MM.1S (cell line): ENCODE data around the gene C13orf46.

Experiments used
- DNase-seq: peaks from one replicate; pipeline ENCODE4 v3.0.0-alpha.2; 2015
- H2AFZ ChIP-seq: fragments of 300-600 bp; sonication (generic); 2 replicates; pipeline ENCODE4 v1.6.0; 2016; ENCODE audit warnings: antibody characterized with exemption, low read length
- H3F3A ChIP-seq: fragments of 300-600 bp; sonication (generic); 2 replicates; pipeline ENCODE4 v1.6.1; 2016; ENCODE audit warnings: mild to moderate bottlenecking, antibody characterized with exemption, low read length, moderate library complexity, mixed read lengths; ENCODE audit not compliant: insufficient read depth
- H3K27ac ChIP-seq: fragments of 300-600 bp; sonication (generic); 2 replicates; pipeline ENCODE4 v1.5.1; 2016; ENCODE audit warnings: mild to moderate bottlenecking, low read length
- H3K27me3 ChIP-seq: fragments of 300-600 bp; sonication (generic); replicated peaks from 2 replicates; pipeline ENCODE4 v1.6.0; 2016; ENCODE audit warnings: low read length; ENCODE audit not compliant: insufficient read depth
- H3K36me3 ChIP-seq: fragments of 300-600 bp; sonication (generic); replicated peaks from 2 replicates; pipeline ENCODE4 v1.6.1; 2016; ENCODE audit warnings: mild to moderate bottlenecking, low read length, mixed read lengths; ENCODE audit not compliant: insufficient read depth
- H3K4me1 ChIP-seq: fragments of 300-600 bp; sonication (generic); 2 replicates; pipeline ENCODE4 v1.6.1; 2016; ENCODE audit warnings: low read length, mixed read lengths
- H3K4me2 ChIP-seq: fragments of 300-600 bp; sonication (generic); 2 replicates; pipeline ENCODE4 v1.6.0; 2016; ENCODE audit warnings: low read depth, low read length
- H3K4me3 ChIP-seq: fragments of 300-600 bp; sonication (generic); 2 replicates; pipeline ENCODE4 v1.5.1; 2016; ENCODE audit warnings: low read length, mixed read lengths
- H3K79me2 ChIP-seq: fragments of 300-600 bp; sonication (generic); 2 replicates; pipeline ENCODE4 v1.6.1; 2016; ENCODE audit warnings: mixed run types, low read length, mixed read lengths
- H3K9ac ChIP-seq: fragments of 300-600 bp; sonication (generic); 2 replicates; pipeline ENCODE4 v1.6.1; 2016; ENCODE audit warnings: low read length, mixed read lengths
- H3K9me2 ChIP-seq: fragments of 300-600 bp; sonication (generic); replicated peaks from 2 replicates; pipeline ENCODE4 v1.6.1; 2016; ENCODE audit warnings: mild to moderate bottlenecking, low read length, mixed read lengths; ENCODE audit not compliant: insufficient read depth
- H3K9me3 ChIP-seq: fragments of 300-600 bp; sonication (generic); replicated peaks from 2 replicates; pipeline ENCODE4 v1.6.1; 2016; ENCODE audit warnings: mild to moderate bottlenecking, low read length, mixed read lengths; ENCODE audit not compliant: insufficient read depth
- H4K20me1 ChIP-seq: fragments of 300-600 bp; sonication (generic); 2 replicates; pipeline ENCODE4 v1.6.1; 2016; ENCODE audit warnings: mild to moderate bottlenecking, low read length, moderate library complexity, mixed read lengths; ENCODE audit not compliant: insufficient read depth
- EZH2 ChIP-seq: fragments of 300-600 bp; sonication (generic); optimal IDR thresholded peaks from 2 replicates; pipeline ENCODE3; 2017; ENCODE audit warnings: low read depth, mild to moderate bottlenecking, antibody characterized with exemption, low read length, mixed read lengths
- EZH2phosphoT487 ChIP-seq: fragments of 300-600 bp; sonication (generic); IDR thresholded peaks from 2 replicates; pipeline ENCODE4 v1.6.1; 2018; ENCODE audit warnings: antibody characterized with exemption, low read length
- TF ChIP-seq, protein P1 (sequence below): fragments of 300-600 bp; sonication (generic); IDR thresholded peaks from 2 replicates; pipeline ENCODE4 v1.5.1; 2016; ENCODE audit warnings: antibody characterized with exemption, low read length, mixed read lengths

The C13orf46 gene

DNA sequence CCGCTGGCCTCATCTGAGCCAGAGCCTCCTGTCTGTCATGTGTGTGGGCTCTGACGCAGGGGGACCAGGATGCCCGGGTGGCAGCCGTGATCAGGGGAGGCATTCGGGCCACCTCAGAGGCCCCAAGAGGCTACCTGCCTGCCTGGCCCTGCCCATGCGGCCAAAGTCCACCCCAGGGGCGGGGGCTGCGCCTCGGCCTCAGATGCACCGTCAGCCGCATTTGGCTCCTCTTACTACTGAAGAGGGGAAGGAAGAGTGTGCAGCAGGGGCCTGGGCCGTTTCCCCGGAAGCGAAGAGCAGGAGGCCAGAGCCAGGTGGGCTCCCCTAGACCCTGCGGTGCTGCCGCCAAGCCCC is 34.0 kb downstream of the C13orf46 start:
- no peaks in the 10 kb centered on the region for H3K9me2 ChIP-seq
- no peak for DNase-seq
- no peaks in the 10 kb centered on the region for H3K36me3 ChIP-seq
- H3K9ac ChIP-seq = no peak overlapping the region
- H3F3A ChIP-seq = no peaks in the 10 kb centered on the region
- H3K9me3 ChIP-seq = no peaks in the 10 kb centered on the region
- no peaks in the 10 kb centered on the region for H3K79me2 ChIP-seq
- H3K27ac ChIP-seq = no peak overlapping the region
- H2AFZ ChIP-seq = no peak overlapping the region
- TF ChIP-seq, protein P1, sequence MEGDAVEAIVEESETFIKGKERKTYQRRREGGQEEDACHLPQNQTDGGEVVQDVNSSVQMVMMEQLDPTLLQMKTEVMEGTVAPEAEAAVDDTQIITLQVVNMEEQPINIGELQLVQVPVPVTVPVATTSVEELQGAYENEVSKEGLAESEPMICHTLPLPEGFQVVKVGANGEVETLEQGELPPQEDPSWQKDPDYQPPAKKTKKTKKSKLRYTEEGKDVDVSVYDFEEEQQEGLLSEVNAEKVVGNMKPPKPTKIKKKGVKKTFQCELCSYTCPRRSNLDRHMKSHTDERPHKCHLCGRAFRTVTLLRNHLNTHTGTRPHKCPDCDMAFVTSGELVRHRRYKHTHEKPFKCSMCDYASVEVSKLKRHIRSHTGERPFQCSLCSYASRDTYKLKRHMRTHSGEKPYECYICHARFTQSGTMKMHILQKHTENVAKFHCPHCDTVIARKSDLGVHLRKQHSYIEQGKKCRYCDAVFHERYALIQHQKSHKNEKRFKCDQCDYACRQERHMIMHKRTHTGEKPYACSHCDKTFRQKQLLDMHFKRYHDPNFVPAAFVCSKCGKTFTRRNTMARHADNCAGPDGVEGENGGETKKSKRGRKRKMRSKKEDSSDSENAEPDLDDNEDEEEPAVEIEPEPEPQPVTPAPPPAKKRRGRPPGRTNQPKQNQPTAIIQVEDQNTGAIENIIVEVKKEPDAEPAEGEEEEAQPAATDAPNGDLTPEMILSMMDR = no peak
- no peak for TF ChIP-seq EZH2phosphoT487
- no peak for TF ChIP-seq EZH2
- H3K27me3 ChIP-seq = no peaks in the 10 kb centered on the region
- H4K20me1 ChIP-seq = no peaks in the 10 kb centered on the region
- H3K4me3 ChIP-seq = no peak overlapping the region
- H3K4me2 ChIP-seq = no peak overlapping the region
- no peaks in the 10 kb centered on the region for H3K4me1 ChIP-seq

DNA sequence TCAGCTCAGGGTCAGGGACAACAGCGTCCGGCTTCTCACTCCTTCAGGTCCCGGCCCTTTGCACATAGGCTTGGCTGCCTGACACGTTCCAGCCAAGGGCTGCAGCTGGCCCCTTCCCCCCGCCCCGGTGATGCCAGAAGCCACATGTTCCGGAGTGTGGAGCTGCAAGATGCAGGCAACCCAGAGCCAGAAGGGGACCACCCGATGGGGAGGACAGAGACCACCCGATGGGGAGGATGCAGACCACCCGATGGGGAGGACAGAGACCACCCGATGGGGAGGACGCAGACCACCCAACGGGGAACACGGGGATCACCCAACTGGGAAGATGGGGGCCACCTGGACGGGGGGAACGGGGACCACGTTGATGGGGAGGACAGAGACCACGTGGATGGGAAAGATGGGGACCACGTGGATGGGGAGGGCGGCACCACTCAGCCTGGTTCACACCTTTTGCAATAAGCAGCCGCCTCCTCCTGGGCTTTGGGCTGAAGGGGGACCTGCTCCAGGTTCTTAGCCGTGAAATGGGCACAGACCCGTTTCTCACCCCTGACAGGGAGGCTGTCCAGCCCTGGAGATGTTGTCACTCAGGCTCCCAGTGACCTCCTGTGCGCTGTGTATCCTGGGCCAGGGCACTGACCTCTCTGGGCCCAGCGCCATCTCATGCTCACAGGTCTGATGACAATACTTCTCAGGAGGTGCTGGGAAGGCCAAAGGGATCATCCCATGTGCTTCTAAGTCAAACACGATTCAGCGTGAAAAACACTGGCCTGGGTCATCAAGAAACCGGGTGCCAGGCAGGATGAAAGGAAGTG is 34.5 kb downstream of the C13orf46 start:
- H3K79me2 ChIP-seq = no peaks in the 10 kb centered on the region
- H3K27me3 ChIP-seq = no peaks in the 10 kb centered on the region
- no peak overlapping the region for H3K27ac ChIP-seq
- no peaks in the 10 kb centered on the region for H3K4me1 ChIP-seq
- no peak overlapping the region for H2AFZ ChIP-seq
- H3K36me3 ChIP-seq = no peaks in the 10 kb centered on the region
- no peaks in the 10 kb centered on the region for H4K20me1 ChIP-seq
- H3K4me3 ChIP-seq = no peak overlapping the region
- no peaks in the 10 kb centered on the region for H3K9me2 ChIP-seq
- no peaks in the 10 kb centered on the region for H3K9me3 ChIP-seq
- TF ChIP-seq EZH2phosphoT487 (no peak), EZH2 (no peak)
- TF ChIP-seq, protein P1 = no peak
- H3F3A ChIP-seq = no peaks in the 10 kb centered on the region
- H3K9ac ChIP-seq = no peak overlapping the region
- no peak overlapping the region for H3K4me2 ChIP-seq
- DNase-seq = no peak

DNA sequence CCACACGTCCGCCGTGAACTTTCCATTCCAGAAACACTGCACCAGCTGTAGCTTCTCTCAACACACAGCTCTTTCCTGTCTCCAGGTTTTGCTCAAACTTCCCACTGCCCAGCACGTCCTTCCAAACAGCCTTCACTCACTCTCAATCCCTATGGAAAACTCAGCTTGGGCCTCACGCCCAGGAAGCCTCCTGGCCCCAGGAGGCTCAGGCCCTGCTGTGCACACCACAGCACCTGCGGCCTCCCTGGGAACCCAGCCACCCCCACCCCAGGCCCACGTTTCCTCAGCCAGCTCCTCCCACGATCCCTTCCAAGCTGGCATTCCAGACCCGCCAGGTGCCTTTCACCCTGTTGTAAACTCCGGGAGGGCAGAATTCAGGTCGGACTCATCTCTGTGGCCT is 35.2 kb downstream of the C13orf46 start:
- Histone ChIP-seq H4K20me1 (no peaks in the 10 kb centered on the region), H3K36me3 (no peaks in the 10 kb centered on the region), H3K4me3 (no peak overlapping the region), H3K4me2 (no peak overlapping the region), H3K27me3 (no peaks in the 10 kb centered on the region), H3K79me2 (no peaks in the 10 kb centered on the region), H3F3A (no peaks in the 10 kb centered on the region), H3K27ac (no peak overlapping the region), H3K9me2 (no peaks in the 10 kb centered on the region), H3K4me1 (no peaks in the 10 kb centered on the region), H3K9me3 (no peaks in the 10 kb centered on the region), H2AFZ (no peak overlapping the region), H3K9ac (no peak overlapping the region)
- TF ChIP-seq, protein P1 = no peak
- TF ChIP-seq EZH2 (no peak), EZH2phosphoT487 (no peak)
- no peak for DNase-seq
